A673 (cell line): Measurements from ENCODE around the gene UBE2A. TPM values are rescaled to one million over a fixed set of nuclear protein-coding genes. Genes with fewer than 3 reads are reported as not detected.

Source experiments
- BruUV-seq: library from RNA; stranded (reverse); fragments of 400-500 nt; replicated peaks from 2 replicates; lab custom pipeline; 2021; lab: Mats Ljungman, UMichigan
- CTCF ChIA-PET: fragments of 300-600 bp; sonication (Branson Sonifier 250); formaldehyde crosslinking; loops from one replicate; lab custom pipeline; 2022; ENCODE audit warnings: antibody characterized with exemption; lab: Charles Lee
- POLR2A ChIA-PET: fragments of 300-600 bp; sonication (Branson Sonifier 250); formaldehyde crosslinking; loops from one replicate; lab custom pipeline; 2022; ENCODE audit warnings: antibody characterized with exemption; ENCODE audit not compliant: low non-redundant PET; lab: Charles Lee
- DNase-seq: peaks from one replicate; pipeline ENCODE4 v3.0.0-alpha.2; 2015; ENCODE audit warnings: low spot score
- H3K27ac ChIP-seq: fragments of 200-600 bp; sonication (generic); 2 replicates; pipeline ENCODE4 v1.5.1; 2016; ENCODE audit warnings: mixed run types, low read depth, mild to moderate bottlenecking, mixed read lengths, antibody characterized with exemption, low read length; ENCODE audit not compliant: poor library complexity, severe bottlenecking
- H3K27me3 ChIP-seq: fragments of 200-600 bp; sonication (generic); replicated peaks from 2 replicates; pipeline ENCODE4 v1.6.1; 2017; ENCODE audit warnings: mixed run types, low read depth, mild to moderate bottlenecking, mixed read lengths, antibody characterized with exemption, low read length; ENCODE audit not compliant: insufficient read depth, poor library complexity
- H3K36me3 ChIP-seq: fragments of 200-600 bp; sonication (generic); 2 replicates; pipeline ENCODE4 v1.6.1; 2016; ENCODE audit warnings: mixed run types, mild to moderate bottlenecking, mixed read lengths, antibody characterized with exemption, low read length; ENCODE audit not compliant: insufficient read depth, poor library complexity, severe bottlenecking
- H3K4me1 ChIP-seq: fragments of 200-600 bp; sonication (generic); 2 replicates; pipeline ENCODE4 v1.6.1; 2017; ENCODE audit warnings: mixed run types, mild to moderate bottlenecking, mixed read lengths, antibody characterized with exemption, low read length; ENCODE audit not compliant: insufficient read depth, poor library complexity, severe bottlenecking
- H3K4me3 ChIP-seq: fragments of 200-600 bp; sonication (generic); 2 replicates; pipeline ENCODE4 v1.5.1; 2016; ENCODE audit warnings: low read depth, mixed run types, mild to moderate bottlenecking, mixed read lengths, low read length; ENCODE audit not compliant: poor library complexity, severe bottlenecking
- H3K9me3 ChIP-seq: fragments of 200-600 bp; sonication (generic); 2 replicates; pipeline ENCODE4 v1.6.1; 2016; ENCODE audit warnings: mixed run types, low read depth, mild to moderate bottlenecking, mixed read lengths, antibody characterized with exemption, low read length; ENCODE audit not compliant: poor library complexity, severe bottlenecking
- EZH2 ChIP-seq: fragments of 200-600 bp; sonication (generic); IDR thresholded peaks from 2 replicates; pipeline ENCODE4 v1.6.1; 2017; ENCODE audit warnings: borderline replicate concordance, low read depth, mild to moderate bottlenecking, mixed read lengths, antibody characterized with exemption, low read length; ENCODE audit not compliant: poor library complexity, severe bottlenecking
- intact Hi-C: fragments of 100-400 bp; cut with micrococcal nuclease; formaldehyde crosslinking; loops from one replicate; pipeline ENCODE4 v1.10.0; 2022; ENCODE audit not compliant: unreplicated experiment
- total RNA-seq: library from RNA; stranded (reverse); gene quantifications from 2 replicates; pipeline ENCODE4 v1.2.3, GENCODE V29; 2021
- TF ChIP-seq, protein P1 (sequence below): fragments of 300-800, 200-600 bp; sonication (generic); conservative IDR thresholded peaks from 2 replicates; pipeline ENCODE4 v1.5.1; 2017; ENCODE audit warnings: low read depth, mild to moderate bottlenecking, antibody characterized with exemption, low read length, moderate library complexity, mixed read lengths

Gene UBE2A
- total RNA-seq, 1 experiment from 2014 or later: 85.3 TPM

DNA sequence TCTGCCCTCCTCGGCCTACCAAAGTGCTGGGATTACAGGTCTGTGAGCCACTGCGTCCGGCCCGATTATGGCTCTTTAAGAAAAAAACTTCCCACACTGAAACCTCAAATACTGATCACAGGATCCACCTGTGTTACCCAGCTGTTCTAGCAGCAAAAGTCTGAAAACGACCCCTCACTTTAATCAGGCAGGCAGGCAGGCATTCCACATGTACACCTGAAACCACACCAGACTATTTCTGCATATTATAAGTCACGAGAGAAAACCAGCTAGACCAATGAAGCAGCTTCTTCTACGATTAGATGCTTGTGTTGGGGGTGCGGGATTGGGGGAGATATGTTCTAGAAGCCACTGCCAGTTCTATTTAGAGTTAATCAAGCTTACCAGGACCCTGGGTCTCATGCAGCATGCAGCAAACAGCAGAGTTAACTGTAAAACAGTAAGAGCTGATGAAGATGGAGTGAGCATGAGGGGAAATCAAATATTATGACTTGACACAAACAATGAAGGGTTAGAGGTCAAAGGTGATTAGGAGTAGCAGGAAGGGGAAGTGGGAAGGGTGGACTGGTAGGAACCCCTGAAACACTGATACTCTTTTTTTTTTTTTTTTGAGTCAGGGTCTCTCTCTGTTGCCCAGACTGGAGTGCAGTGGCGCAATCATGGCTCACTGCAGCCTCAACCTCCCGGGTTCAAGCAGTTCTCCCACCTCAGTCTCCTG is 50.7 kb downstream of the UBE2A start:
- Histone ChIP-seq H3K27ac (no peak overlapping the region), H3K4me1 (peaks cover 7% of the 10 kb centered on the region), H3K4me3 (no peak overlapping the region), H3K9me3 (no peaks in the 10 kb centered on the region), H3K27me3 (no peaks in the 10 kb centered on the region), H3K36me3 (no peaks in the 10 kb centered on the region)
- DNase-seq: no peak
- POLR2A ChIA-PET: no interaction called here
- TF ChIP-seq EZH2: no peak
- TF ChIP-seq, protein P1, sequence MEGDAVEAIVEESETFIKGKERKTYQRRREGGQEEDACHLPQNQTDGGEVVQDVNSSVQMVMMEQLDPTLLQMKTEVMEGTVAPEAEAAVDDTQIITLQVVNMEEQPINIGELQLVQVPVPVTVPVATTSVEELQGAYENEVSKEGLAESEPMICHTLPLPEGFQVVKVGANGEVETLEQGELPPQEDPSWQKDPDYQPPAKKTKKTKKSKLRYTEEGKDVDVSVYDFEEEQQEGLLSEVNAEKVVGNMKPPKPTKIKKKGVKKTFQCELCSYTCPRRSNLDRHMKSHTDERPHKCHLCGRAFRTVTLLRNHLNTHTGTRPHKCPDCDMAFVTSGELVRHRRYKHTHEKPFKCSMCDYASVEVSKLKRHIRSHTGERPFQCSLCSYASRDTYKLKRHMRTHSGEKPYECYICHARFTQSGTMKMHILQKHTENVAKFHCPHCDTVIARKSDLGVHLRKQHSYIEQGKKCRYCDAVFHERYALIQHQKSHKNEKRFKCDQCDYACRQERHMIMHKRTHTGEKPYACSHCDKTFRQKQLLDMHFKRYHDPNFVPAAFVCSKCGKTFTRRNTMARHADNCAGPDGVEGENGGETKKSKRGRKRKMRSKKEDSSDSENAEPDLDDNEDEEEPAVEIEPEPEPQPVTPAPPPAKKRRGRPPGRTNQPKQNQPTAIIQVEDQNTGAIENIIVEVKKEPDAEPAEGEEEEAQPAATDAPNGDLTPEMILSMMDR: no peak
- CTCF ChIA-PET: interaction anchor here (0.5 kb wide), 1 partner anchor 102 kb away, joined by 3 read pairs; no protein-coding TSS in a partner anchor
- no TSS peak for BruUV-seq
- intact Hi-C loops: no loop called here

- ChIA-PET POLR2A (no interaction called here), CTCF (no interaction called here)
- H3K9me3 ChIP-seq: no peaks in the 10 kb centered on the region
- H3K27ac ChIP-seq: no peak overlapping the region
- no peaks in the 10 kb centered on the region for H3K27me3 ChIP-seq
- DNase-seq: no peak
- intact Hi-C loops: no loop called here
- H3K4me3 ChIP-seq: no peak overlapping the region
- H3K36me3 ChIP-seq: no peaks in the 10 kb centered on the region
- no peak for TF ChIP-seq EZH2
- TF ChIP-seq, protein P1: no peak
- BruUV-seq: no TSS peak
- peaks cover 7% of the 10 kb centered on the region for H3K4me1 ChIP-seq
Measured at GRCh38 chrX:119625843-119626242, 51.5 kb downstream of the UBE2A start.

Other genes with a start within 250 kb of the UBE2A start
- gene SLC25A43, start 175.2 kb upstream of the UBE2A start, total RNA-seq: 0.34 and 0.50 TPM in 2 replicates
- gene SLC25A5, start 106.1 kb upstream of the UBE2A start, total RNA-seq: 360 and 368 TPM in 2 replicates
- 38.4 and 39.2 TPM in 2 replicates for gene STEEP1, start 9.2 kb upstream of the UBE2A start, total RNA-seq
- 18.8 and 22.1 TPM in 2 replicates for gene NKRF, start 31.9 kb downstream of the UBE2A start, total RNA-seq
- 61.5 and 69.1 TPM in 2 replicates for gene SEPTIN6, start 118.6 kb downstream of the UBE2A start, total RNA-seq
- 0.20 TPM in 1 of 2 replicates, not detected in the other for gene SOWAHD, start 184.0 kb downstream of the UBE2A start, total RNA-seq
- gene RPL39, start 217.1 kb downstream of the UBE2A start, total RNA-seq: 1,626 and 1,742 TPM in 2 replicates